Measurements from ENCODE around the gene GRK5.

Gene GRK5

GRCh38 chr10:119316002-119316358, 108.6 kb downstream of the GRK5 start:
- DNase-seq (ENCODE audit: low read depth in 2 of 2) = no peak

GRCh38 chr10:119316729-119317097, 109.3 kb downstream of the GRK5 start:
- DNase-seq (ENCODE audit: low read depth in 2 of 2) = no peak

- no peak for DNase-seq (ENCODE audit: low read depth in 2 of 2)
Measured at GRCh38 chr10:119318411-119319160, 111.2 kb downstream of the GRK5 start.

- no peak for DNase-seq (ENCODE audit: low read depth in 2 of 2)
Measured at GRCh38 chr10:119319161-119319919, 112.0 kb downstream of the GRK5 start.

GRCh38 chr10:119319920-119320258, 112.5 kb downstream of the GRK5 start:
- DNase-seq (ENCODE audit: low read depth in 2 of 2) = no peak

GRCh38 chr10:119320981-119321380, 113.6 kb downstream of the GRK5 start:
- no peak for DNase-seq (ENCODE audit: low read depth in 2 of 2)

- DNase-seq (ENCODE audit: low read depth in 2 of 2) = no peak
Measured at GRCh38 chr10:119323085-119324016, 116.0 kb downstream of the GRK5 start.

- no peak for DNase-seq (ENCODE audit: low read depth in 2 of 2)
Measured at GRCh38 chr10:119325131-119325530, 117.8 kb downstream of the GRK5 start.

- DNase-seq (ENCODE audit: low read depth in 2 of 2) = no peak
Measured at GRCh38 chr10:119326167-119326566, 118.8 kb downstream of the GRK5 start.

GRCh38 chr10:119327096-119327745, 119.8 kb downstream of the GRK5 start:
- no peak for DNase-seq (ENCODE audit: low read depth in 2 of 2)

GRCh38 chr10:119328223-119328622, 120.9 kb downstream of the GRK5 start:
- DNase-seq (ENCODE audit: low read depth in 2 of 2) = no peak

GRCh38 chr10:119330342-119330741, 123.0 kb downstream of the GRK5 start:
- no peak for DNase-seq (ENCODE audit: low read depth in 2 of 2)

GRCh38 chr10:119331061-119331460, 123.7 kb downstream of the GRK5 start:
- no peak for DNase-seq (ENCODE audit: low read depth in 2 of 2)

- DNase-seq (ENCODE audit: low read depth in 2 of 2) = peak; percentile 69 to 74
Measured at GRCh38 chr10:119333146-119333792, 125.9 kb downstream of the GRK5 start.

- DNase-seq (ENCODE audit: low read depth in 2 of 2) = no peak
Measured at GRCh38 chr10:119335671-119336353, 128.4 kb downstream of the GRK5 start.

GRCh38 chr10:119336599-119336998, 129.2 kb downstream of the GRK5 start:
- no peak for DNase-seq (ENCODE audit: low read depth in 2 of 2)

GRCh38 chr10:119337223-119337622, 129.9 kb downstream of the GRK5 start:
- no peak for DNase-seq (ENCODE audit: low read depth in 2 of 2)

- no peak for DNase-seq (ENCODE audit: low read depth in 2 of 2)
Measured at GRCh38 chr10:119337796-119338432, 130.5 kb downstream of the GRK5 start.

- no peak for DNase-seq (ENCODE audit: low read depth in 2 of 2)
Measured at GRCh38 chr10:119339109-119339508, 131.7 kb downstream of the GRK5 start.

- no peak for DNase-seq (ENCODE audit: low read depth in 2 of 2)
Measured at GRCh38 chr10:119340893-119341458, 133.6 kb downstream of the GRK5 start.

Data from stimulated activated CD8-positive, alpha-beta memory T cell treated with anti-CD3 and anti-CD28 coated beads, Interleukin-7, amount 100 ng/mL, for 4 hours (primary cell).